Muscle layer of duodenum (tissue), 2 donors: ENCODE measurements around the gene RSF1.

ENCODE experiments used
- H3K27ac ChIP-seq: one replicate; pipeline ENCODE4 v1.7.0; 2013; ENCODE audit warnings: mild to moderate bottlenecking, low read length
- H3K27me3 ChIP-seq: one replicate; pipeline ENCODE4 v1.7.0; 2013; ENCODE audit warnings: low read depth, mild to moderate bottlenecking, control low read depth, low read length
- H3K36me3 ChIP-seq, 2 donors: one replicate each; pipeline ENCODE4 v1.7.0; 2013; ENCODE audit warnings: low read length in 2 of 2, control low read depth in 1 of 2, mild to moderate bottlenecking in 1 of 2; ENCODE audit not compliant: insufficient read depth in 2 of 2, control insufficient read depth in 1 of 2
- H3K4me1 ChIP-seq, 2 donors: one replicate each; pipeline ENCODE4 v1.7.0; 2013; ENCODE audit warnings: low read length in 2 of 2, mild to moderate bottlenecking in 2 of 2, control low read depth in 1 of 2, moderate library complexity in 1 of 2; ENCODE audit not compliant: insufficient read depth in 2 of 2, control insufficient read depth in 1 of 2
- H3K4me3 ChIP-seq, 2 donors: one replicate each; pipeline ENCODE4 v1.7.0; 2013; ENCODE audit warnings: low read length in 2 of 2, low read depth in 1 of 2, mild to moderate bottlenecking in 1 of 2
- H3K9me3 ChIP-seq, 2 donors: one replicate each; pipeline ENCODE4 v1.7.0; 2013; ENCODE audit warnings: low read length in 2 of 2, control low read depth in 1 of 2, mild to moderate bottlenecking in 1 of 2; ENCODE audit not compliant: control insufficient read depth in 1 of 2
- donor health status: healthy.

Gene RSF1

DNA sequence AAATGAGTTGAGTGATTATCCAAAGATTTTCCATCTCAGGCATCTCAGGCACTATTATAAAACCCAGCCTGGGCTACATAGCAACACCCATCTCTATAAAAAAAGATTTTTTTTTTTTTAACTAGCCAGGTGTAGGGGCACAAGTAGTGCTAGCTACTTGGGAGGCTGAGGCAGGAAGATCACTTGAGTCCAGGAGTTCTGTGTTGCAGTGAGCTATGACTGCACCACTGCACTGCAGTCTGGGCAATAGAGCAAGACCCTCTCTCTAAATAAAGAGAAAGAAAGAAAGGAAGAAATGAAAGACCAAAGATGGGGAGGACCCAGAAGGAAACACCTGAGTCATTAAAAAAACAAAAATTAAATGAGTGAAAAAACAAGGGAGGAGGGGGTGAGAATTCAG, 14.1 kb downstream of the RSF1 start:
- Histone ChIP-seq H3K4me3 (no peak overlapping the region), H3K36me3 (no peaks in the 10 kb centered on the region), H3K27ac (no peak overlapping the region), H3K27me3 (no peaks in the 10 kb centered on the region), H3K9me3 (no peaks in the 10 kb centered on the region), H3K4me1 (peaks cover 0 to 8% of the 10 kb centered on the region in 2 donors)

DNA sequence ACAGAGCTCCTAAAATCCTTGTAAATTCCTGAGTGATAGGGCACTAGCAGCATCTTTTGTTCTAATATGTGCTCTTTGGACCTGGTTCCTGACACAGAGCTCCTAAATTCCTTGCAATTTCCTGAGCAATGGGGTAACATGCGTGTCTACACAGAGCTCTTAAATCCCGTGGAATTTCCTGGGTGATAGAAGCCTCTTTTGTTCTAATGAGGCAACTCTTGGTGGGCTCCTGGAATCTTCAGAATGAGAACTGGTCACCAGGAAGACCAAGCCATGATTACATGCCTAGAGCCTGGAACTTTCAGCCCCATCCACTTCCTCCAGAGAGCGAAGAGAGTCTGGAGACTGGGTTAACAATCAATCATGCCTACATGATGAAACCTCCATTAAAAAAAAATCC, 19.0 kb downstream of the RSF1 start:
- Histone ChIP-seq H3K4me1 (peaks cover 0 to 10% of the 10 kb centered on the region in 2 donors), H3K36me3 (no peaks in the 10 kb centered on the region), H3K27me3 (no peaks in the 10 kb centered on the region), H3K27ac (no peak overlapping the region), H3K4me3 (no peak overlapping the region), H3K9me3 (no peaks in the 10 kb centered on the region)

DNA sequence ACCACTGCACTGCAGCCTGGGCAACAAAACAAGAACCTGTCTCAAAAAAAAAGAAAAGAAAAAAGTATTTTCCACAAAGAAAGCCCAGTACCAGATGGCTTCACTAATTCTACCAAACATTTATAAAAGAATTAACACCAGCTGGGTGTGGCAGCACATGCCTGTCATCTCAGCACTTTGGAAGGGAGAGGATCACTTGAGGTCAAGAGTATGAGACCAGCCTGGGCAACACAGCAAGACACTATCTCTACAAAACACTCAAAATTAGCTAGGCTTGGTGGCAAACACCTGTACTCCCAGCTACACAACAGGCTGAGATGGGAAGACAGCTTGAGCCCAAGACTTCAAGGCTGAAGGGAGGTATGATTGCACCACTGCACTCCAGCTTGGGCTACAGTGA, 20.1 kb downstream of the RSF1 start:
- Histone ChIP-seq H3K4me1 (peaks cover 0 to 11% of the 10 kb centered on the region in 2 donors), H3K36me3 (no peaks in the 10 kb centered on the region), H3K27me3 (no peaks in the 10 kb centered on the region), H3K4me3 (no peak overlapping the region), H3K27ac (no peak overlapping the region), H3K9me3 (no peaks in the 10 kb centered on the region)

DNA sequence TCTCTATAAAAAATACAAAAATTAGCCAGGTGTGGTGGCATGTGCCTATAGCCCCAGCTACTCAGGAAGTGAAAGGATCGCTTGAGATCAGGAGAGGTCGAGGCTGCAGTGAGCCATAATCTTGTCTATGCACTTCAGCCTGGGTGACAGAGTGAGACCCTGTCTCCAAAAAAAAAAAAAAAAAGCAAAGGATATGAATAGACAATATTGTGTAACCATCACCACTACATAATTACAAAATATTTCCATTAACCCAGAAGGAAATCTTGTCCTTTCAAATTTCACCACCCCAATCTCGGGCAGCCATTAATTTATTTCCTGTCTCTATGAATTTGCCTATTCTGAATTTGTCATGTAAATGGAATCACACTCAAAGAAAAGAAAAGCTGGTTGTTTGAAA, 21.2 kb downstream of the RSF1 start:
- Histone ChIP-seq H3K27me3 (no peaks in the 10 kb centered on the region), H3K4me1 (peaks cover 0 to 11% of the 10 kb centered on the region in 2 donors), H3K36me3 (no peaks in the 10 kb centered on the region), H3K9me3 (no peaks in the 10 kb centered on the region), H3K4me3 (no peak overlapping the region), H3K27ac (no peak overlapping the region)

DNA sequence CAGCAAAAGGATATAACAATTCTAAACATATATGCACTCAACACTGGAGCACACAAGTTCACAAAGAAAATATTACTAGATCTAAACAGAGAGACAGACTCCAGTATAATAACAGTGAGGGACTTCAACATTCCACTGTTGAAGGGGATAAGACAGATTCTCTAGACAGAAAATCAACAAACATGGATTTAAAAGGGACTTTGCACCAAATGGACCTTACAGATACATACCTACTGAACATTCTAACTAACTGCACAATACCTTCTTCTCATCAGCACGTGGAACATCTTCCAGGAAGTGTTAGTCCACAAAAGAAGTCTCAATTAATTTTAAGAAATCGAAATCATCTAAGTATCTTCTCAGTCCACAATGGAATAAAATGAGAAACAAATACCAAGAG, 26.6 kb downstream of the RSF1 start:
- Histone ChIP-seq H3K27ac (no peak overlapping the region), H3K36me3 (no peaks in the 10 kb centered on the region), H3K4me1 (peaks cover 0 to 3% of the 10 kb centered on the region in 2 donors), H3K27me3 (no peaks in the 10 kb centered on the region), H3K9me3 (no peaks in the 10 kb centered on the region), H3K4me3 (no peak overlapping the region)

DNA sequence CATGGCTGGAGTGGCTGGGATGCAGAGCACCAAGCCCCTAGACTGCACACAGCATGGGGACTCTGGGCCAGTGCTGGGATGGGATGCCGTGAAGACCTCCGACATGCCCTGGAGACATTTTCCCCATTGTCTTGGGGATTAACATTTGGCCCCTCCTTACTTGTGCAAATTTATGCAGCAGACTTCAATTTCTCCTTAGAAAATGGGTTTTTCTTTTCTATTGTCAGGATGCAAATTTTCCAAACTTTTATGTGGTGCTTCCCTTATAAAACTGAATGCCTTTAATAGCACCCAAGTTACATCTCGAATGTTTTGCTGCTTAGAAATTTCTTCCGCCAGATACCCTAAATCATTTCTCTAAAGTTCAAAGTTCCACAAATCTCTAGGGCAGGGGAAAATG, 29.2 kb downstream of the RSF1 start:
- Histone ChIP-seq H3K27me3 (no peaks in the 10 kb centered on the region), H3K9me3 (no peaks in the 10 kb centered on the region), H3K4me3 (no peak overlapping the region), H3K27ac (no peak overlapping the region), H3K36me3 (no peaks in the 10 kb centered on the region), H3K4me1 (no peaks in the 10 kb centered on the region)

DNA sequence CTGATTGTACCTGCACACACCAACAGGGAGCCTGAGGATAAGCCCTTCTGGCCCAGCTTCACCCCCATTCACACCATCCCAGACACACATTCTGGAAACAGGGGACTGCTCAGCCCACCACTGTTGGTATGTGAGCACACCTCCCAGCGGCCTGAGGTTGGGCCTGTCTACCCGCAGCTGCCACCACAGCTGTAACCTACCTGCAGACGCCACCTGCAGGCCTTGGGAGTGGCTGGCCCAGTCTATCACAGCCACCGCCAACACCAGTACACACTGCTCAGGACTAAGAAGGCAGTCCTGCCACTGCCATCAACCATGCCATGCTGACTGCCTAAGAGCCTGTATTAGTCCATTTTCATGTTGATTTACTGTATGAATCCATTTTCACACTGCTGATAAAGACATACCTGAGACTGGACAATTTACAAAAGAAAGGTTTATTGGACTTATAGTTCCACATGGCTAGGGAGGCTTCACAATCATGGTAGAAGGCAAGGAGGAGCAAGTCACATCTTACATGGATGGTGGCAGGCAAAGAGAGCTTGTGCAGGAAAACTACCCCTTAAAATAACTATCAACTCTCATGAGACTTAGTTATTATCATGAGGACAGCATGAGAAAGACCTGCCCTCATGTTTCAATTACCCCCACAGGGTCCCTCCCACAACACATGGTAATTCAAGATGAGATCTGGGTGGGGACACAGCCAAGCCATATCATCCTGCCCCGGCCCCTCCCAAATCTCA, 30.6 kb downstream of the RSF1 start:
- Histone ChIP-seq H3K4me1 (no peaks in the 10 kb centered on the region), H3K36me3 (no peaks in the 10 kb centered on the region)

DNA sequence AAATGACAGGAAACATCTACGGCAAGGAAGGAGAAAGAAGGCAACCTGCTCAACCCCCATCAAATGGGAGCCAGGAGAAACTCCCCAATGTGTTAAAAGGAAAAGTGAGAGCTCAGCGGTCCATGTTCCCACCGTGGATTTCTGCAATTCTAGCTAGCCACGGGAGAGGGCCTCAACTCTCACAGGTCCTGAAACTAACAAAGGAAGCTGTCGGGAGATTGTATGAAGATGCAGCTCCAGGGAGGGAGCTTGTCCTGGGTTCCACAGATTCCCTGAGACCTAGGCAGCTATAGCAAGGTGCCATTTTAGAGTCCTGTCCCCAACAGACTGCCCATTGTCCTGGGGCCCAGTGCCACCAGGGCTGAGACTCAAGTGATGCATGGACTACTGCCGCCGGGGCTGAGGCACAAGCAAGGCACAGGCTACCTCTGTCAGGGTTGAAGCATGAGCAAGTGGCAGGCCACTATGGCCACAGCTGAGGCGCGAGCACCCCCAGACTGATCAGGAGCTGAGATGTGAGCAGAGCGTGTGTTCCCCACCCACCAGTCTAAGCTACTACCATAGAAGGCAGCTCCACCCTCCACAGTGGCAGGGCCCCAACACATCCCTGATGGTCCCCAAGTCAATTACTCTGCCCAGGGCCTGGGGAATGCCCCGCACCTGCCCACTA, 31.3 kb downstream of the RSF1 start:
- H3K4me1 ChIP-seq: no peaks in the 10 kb centered on the region
- no peak overlapping the region for H3K4me3 ChIP-seq
- H3K27ac ChIP-seq: no peak overlapping the region
- H3K36me3 ChIP-seq: no peaks in the 10 kb centered on the region
- no peaks in the 10 kb centered on the region for H3K9me3 ChIP-seq
- H3K27me3 ChIP-seq: no peaks in the 10 kb centered on the region

More for the DNA sequence above, 30.6 kb downstream of the RSF1 start:
- Histone ChIP-seq H3K9me3 (no peaks in the 10 kb centered on the region), H3K4me3 (no peak overlapping the region), H3K27me3 (no peaks in the 10 kb centered on the region), H3K27ac (no peak overlapping the region)

DNA sequence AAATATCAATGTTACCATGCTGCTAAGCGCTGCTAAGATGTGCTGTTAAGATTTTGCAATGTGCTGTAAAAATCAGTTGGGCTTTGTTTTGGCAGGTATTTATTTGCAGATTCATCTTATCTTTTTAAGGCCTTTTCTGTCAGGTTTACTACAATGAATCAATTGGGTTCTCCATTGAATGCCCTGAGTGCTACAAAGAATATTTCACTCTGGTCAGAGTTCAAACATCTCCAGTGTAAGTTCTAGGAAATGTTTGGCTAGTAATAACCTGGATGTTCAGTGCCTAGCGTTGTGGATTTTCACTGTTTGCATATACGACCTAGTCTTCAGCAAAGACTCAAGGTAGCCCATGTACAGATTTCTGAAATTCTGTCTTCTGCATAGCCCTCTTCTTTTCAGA, 36.0 kb downstream of the RSF1 start:
- no peaks in the 10 kb centered on the region for H3K36me3 ChIP-seq
- no peaks in the 10 kb centered on the region for H3K9me3 ChIP-seq
- H3K27me3 ChIP-seq: no peaks in the 10 kb centered on the region
- H3K4me1 ChIP-seq: no peaks in the 10 kb centered on the region
- no peak overlapping the region for H3K4me3 ChIP-seq
- H3K27ac ChIP-seq: no peak overlapping the region

DNA sequence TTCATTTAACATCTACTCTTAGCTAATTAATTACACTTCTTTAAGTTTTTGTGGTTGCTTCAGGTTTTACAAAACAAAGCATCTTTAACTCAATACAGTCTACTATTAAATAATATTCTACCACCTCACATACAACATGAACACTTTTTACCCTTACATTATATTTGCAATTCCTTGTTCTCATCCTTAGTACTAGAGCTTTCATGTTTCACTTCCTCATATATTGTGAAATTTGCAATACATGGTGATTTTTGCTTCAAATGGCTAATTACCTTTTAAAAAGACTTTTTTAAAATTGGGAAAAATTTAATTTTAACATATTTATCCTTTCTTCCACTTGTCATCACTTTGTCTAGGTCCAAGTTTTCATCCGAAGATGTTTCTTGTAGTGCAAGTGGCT, 37.5 kb downstream of the RSF1 start:
- Histone ChIP-seq H3K27me3 (no peaks in the 10 kb centered on the region), H3K36me3 (no peaks in the 10 kb centered on the region), H3K4me3 (no peak overlapping the region), H3K9me3 (no peaks in the 10 kb centered on the region), H3K4me1 (no peaks in the 10 kb centered on the region), H3K27ac (no peak overlapping the region)

DNA sequence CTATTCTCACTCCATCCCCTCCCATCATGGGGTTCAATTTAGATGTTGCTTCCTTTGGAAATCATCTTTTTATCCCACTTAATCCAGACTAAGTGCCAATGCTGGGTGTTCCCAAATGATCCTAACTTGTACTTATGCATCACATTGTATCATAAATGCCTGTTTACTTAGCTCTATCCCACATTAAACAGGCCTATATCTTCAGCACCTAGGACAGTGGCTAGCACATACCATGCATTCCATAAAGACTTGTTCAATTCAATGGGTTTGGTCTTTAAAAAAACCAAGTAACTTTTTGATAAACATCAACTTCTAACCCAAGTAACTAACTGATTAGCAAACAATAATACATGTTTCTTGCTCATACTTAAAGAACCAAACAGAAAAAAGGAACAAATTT, 40.6 kb downstream of the RSF1 start:
- Histone ChIP-seq H3K4me3 (no peak overlapping the region), H3K27ac (no peak overlapping the region), H3K36me3 (no peaks in the 10 kb centered on the region), H3K27me3 (no peaks in the 10 kb centered on the region), H3K4me1 (no peaks in the 10 kb centered on the region), H3K9me3 (no peaks in the 10 kb centered on the region)

DNA sequence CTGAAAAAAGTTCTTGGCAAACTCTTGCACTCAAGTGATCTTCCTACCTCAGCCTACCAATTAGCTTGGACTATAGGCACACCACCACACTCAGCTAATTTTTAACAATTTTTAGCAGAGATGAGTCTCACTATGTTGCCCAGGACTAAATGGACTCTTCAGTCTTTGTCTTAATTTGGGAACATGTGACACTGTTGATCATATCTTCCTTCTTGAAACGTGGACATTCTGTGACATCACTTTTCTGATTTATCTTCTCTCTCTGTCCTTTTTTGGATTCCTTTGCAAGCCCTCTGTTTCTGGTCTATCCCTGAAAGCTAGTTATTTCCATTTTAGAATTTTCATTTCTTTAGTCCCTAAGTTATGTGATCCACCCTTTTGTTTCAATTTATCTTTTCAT, 42.0 kb downstream of the RSF1 start:
- Histone ChIP-seq H3K27me3 (no peaks in the 10 kb centered on the region), H3K9me3 (no peaks in the 10 kb centered on the region), H3K4me3 (no peak overlapping the region), H3K27ac (no peak overlapping the region), H3K4me1 (no peaks in the 10 kb centered on the region), H3K36me3 (no peaks in the 10 kb centered on the region)
